Measurements from ENCODE around the gene TMOD1.

GRCh38 chr9:97510797-97511654 lies 9.6 kb downstream of the TMOD1 start:
- TF ChIP-seq, protein P1, sequence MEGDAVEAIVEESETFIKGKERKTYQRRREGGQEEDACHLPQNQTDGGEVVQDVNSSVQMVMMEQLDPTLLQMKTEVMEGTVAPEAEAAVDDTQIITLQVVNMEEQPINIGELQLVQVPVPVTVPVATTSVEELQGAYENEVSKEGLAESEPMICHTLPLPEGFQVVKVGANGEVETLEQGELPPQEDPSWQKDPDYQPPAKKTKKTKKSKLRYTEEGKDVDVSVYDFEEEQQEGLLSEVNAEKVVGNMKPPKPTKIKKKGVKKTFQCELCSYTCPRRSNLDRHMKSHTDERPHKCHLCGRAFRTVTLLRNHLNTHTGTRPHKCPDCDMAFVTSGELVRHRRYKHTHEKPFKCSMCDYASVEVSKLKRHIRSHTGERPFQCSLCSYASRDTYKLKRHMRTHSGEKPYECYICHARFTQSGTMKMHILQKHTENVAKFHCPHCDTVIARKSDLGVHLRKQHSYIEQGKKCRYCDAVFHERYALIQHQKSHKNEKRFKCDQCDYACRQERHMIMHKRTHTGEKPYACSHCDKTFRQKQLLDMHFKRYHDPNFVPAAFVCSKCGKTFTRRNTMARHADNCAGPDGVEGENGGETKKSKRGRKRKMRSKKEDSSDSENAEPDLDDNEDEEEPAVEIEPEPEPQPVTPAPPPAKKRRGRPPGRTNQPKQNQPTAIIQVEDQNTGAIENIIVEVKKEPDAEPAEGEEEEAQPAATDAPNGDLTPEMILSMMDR (IDR thresholded peaks at IDR 0.05; ENCODE audit: low read depth, low read length), result no peak
- TF ChIP-seq EZH2phosphoT487 (IDR thresholded peaks at IDR 0.05; ENCODE audit: low read depth), result no peak

Data from OCI-LY3 (cell line).